ENCODE measurements around the gene VWA2. TPM values are rescaled to one million over a fixed set of nuclear protein-coding genes. Genes with fewer than 3 reads are reported as not detected.

The VWA2 gene
- polyA plus RNA-seq, 2 of the 4 experiments (the other 2 are of a cell fraction): not detected

DNA sequence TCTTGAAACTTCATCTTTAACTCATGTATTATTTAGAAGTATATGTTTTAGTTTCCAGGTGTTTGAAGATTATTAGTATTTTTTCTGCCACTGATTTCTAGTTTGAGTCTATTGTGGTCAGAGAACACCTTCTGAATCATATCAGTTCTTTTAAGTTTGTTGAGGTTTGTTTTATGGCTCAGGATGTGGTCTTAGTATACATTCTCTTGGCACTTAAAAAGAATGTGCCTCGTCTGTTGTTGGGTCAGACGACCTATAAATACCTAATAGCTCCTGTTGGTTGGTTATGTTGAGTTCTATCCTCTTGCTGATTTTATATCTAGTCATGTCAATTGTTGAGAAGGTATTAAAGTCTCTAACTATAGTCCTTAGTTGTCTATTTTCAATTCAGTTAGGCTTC is 44.0 kb upstream of the VWA2 start (continued):
- TF ChIP-seq EHF (CRISPR knock-in tag; IDR thresholded peaks at IDR 0.05) (no peak), POLR2AphosphoS2 (conservative IDR thresholded peaks at IDR 0.05; ENCODE audit: low read length) (no peak), HEYL (CRISPR knock-in tag; IDR thresholded peaks at IDR 0.05) (no peak), PBX3 (IDR thresholded peaks at IDR 0.05) (no peak)
- TF ChIP-seq, protein P1, sequence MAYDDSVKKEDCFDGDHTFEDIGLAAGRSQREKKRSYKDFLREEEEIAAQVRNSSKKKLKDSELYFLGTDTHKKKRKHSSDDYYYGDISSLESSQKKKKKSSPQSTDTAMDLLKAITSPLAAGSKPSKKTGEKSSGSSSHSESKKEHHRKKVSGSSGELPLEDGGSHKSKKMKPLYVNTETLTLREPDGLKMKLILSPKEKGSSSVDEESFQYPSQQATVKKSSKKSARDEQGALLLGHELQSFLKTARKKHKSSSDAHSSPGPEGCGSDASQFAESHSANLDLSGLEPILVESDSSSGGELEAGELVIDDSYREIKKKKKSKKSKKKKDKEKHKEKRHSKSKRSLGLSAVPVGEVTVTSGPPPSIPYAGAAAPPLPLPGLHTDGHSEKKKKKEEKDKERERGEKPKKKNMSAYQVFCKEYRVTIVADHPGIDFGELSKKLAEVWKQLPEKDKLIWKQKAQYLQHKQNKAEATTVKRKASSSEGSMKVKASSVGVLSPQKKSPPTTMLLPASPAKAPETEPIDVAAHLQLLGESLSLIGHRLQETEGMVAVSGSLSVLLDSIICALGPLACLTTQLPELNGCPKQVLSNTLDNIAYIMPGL (CRISPR knock-in tag; IDR thresholded peaks at IDR 0.05; ENCODE audit: borderline replicate concordance): no peak

GRCh38 chr10:114199239-114199638 is 39.8 kb upstream of the VWA2 start:
- no peaks in the 10 kb centered on the region for H3K4me1 ChIP-seq
- H3K27ac ChIP-seq: no peak overlapping the region
- ATAC-seq (no peak), FAIRE-seq (no peak), DNase-seq (ENCODE audit: low read depth in 1 of 2, low spot score in 1 of 2) (no peak)
- no peak overlapping the region for H3K4me3 ChIP-seq
- H3K9me3 ChIP-seq: no peaks in the 10 kb centered on the region
- no peak overlapping the region for H3K4me2 ChIP-seq
- WGBS (ENCODE audit: missing lambda C conversion rate): 66% methylated on average over 4 of the region's 4 CpGs
- no peak for TF ChIP-seq JUNB (IDR thresholded peaks at IDR 0.05)
- TF ChIP-seq HOXB13 (CRISPR knock-in tag; IDR thresholded peaks at IDR 0.05; ENCODE audit: low read depth): no peak
- TF ChIP-seq, protein P2, sequence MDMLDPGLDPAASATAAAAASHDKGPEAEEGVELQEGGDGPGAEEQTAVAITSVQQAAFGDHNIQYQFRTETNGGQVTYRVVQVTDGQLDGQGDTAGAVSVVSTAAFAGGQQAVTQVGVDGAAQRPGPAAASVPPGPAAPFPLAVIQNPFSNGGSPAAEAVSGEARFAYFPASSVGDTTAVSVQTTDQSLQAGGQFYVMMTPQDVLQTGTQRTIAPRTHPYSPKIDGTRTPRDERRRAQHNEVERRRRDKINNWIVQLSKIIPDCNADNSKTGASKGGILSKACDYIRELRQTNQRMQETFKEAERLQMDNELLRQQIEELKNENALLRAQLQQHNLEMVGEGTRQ (IDR thresholded peaks at IDR 0.05): no peak
- no peak for TF ChIP-seq MAZ (IDR thresholded peaks at IDR 0.05; ENCODE audit: borderline replicate concordance, low read depth, low read length)
- no peak for TF ChIP-seq GATA3 (IDR thresholded peaks at IDR 0.05; ENCODE audit: borderline replicate concordance)
- TF ChIP-seq KDM1A (IDR thresholded peaks at IDR 0.05; ENCODE audit: low read depth): no peak
- TF ChIP-seq PHF8 (IDR thresholded peaks at IDR 0.05; ENCODE audit: borderline replicate concordance, low read depth): no peak
- TF ChIP-seq TFCP2L1 (CRISPR knock-in tag; IDR thresholded peaks at IDR 0.05): no peak
- ChIA-PET CTCF (no interaction called here), POLR2A (no interaction called here)

GRCh38 chr10:114202812-114203211 is 36.2 kb upstream of the VWA2 start:
- ATAC-seq (no peak), FAIRE-seq (no peak), DNase-seq (ENCODE audit: low read depth in 1 of 2, low spot score in 1 of 2) (no peak)
- CTCF ChIA-PET: no interaction called here
- no peak overlapping the region for H3K4me3 ChIP-seq
- no peak overlapping the region for H3K27ac ChIP-seq
- H3K4me1 ChIP-seq: no peaks in the 10 kb centered on the region
- 58% methylated on average over 3 of the region's 3 CpGs for WGBS (ENCODE audit: missing lambda C conversion rate)
- no peak for TF ChIP-seq POLR2A (IDR thresholded peaks at IDR 0.05; ENCODE audit: low read length)
- TF ChIP-seq, protein P3, sequence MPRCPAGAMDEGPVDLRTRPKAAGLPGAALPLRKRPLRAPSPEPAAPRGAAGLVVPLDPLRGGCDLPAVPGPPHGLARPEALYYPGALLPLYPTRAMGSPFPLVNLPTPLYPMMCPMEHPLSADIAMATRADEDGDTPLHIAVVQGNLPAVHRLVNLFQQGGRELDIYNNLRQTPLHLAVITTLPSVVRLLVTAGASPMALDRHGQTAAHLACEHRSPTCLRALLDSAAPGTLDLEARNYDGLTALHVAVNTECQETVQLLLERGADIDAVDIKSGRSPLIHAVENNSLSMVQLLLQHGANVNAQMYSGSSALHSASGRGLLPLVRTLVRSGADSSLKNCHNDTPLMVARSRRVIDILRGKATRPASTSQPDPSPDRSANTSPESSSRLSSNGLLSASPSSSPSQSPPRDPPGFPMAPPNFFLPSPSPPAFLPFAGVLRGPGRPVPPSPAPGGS (IDR thresholded peaks at IDR 0.05): no peak
- no peaks in the 10 kb centered on the region for H3K9me3 ChIP-seq
- H3K4me2 ChIP-seq: no peak overlapping the region
- POLR2A ChIA-PET: no interaction called here

- H3K27ac ChIP-seq: no peak overlapping the region
- ATAC-seq (no peak), DNase-seq (ENCODE audit: low read depth in 1 of 2, low spot score in 1 of 2) (no peak), FAIRE-seq (no peak)
- no peak overlapping the region for H3K4me2 ChIP-seq
- 40% methylated on average over 2 of the region's 2 CpGs for WGBS (ENCODE audit: missing lambda C conversion rate)
- no peaks in the 10 kb centered on the region for H3K9me3 ChIP-seq
- ChIA-PET POLR2A (no interaction called here), CTCF (interaction anchor here (0.9 kb wide), 2 partner anchors 18 to 32 kb away, joined by 3 read pairs; partner anchors contain the start of gene VWA2)
- no peaks in the 10 kb centered on the region for H3K4me1 ChIP-seq
- TF ChIP-seq ZSCAN20 (CRISPR knock-in tag; IDR thresholded peaks at IDR 0.05): no peak
- no peak for TF ChIP-seq PBX3 (IDR thresholded peaks at IDR 0.05)
- no peak for TF ChIP-seq ZFP36 (IDR thresholded peaks at IDR 0.05; ENCODE audit: borderline replicate concordance, partially characterized antibody)
- TF ChIP-seq SREBF2 (IDR thresholded peaks at IDR 0.05): no peak
- no peak overlapping the region for H3K4me3 ChIP-seq
Observed at GRCh38 chr10:114206902-114207301, 32.2 kb upstream of the VWA2 start.

Measured in A549 (cell line).